Hindlimb muscle (tissue), 1 donor: ENCODE data around the gene ZC3H14. TPM values are rescaled to one million over a fixed set of nuclear protein-coding genes. Genes with fewer than 3 reads are reported as not detected.

Experiments
- polyA plus RNA-seq: library from polyadenylated mRNA; unstranded; fragments of 120-200 nt; gene quantifications from one replicate; pipeline ENCODE4 v1.2.1, GENCODE V29; 2013; ENCODE audit not compliant: insufficient read length

Gene ZC3H14
- polyA plus RNA-seq, 1 donor, result 36.6 TPM

Other genes starting within 250 kb of the ZC3H14 start
- gene KCNK10, start 239.8 kb upstream of the ZC3H14 start, polyA plus RNA-seq, result 0.04 TPM
- gene SPATA7, start 177.4 kb upstream of the ZC3H14 start, polyA plus RNA-seq, result 13.7 TPM
- 66.5 TPM for gene PTPN21, start 8.0 kb upstream of the ZC3H14 start, polyA plus RNA-seq
- gene EML5, start 229.9 kb downstream of the ZC3H14 start, polyA plus RNA-seq, result 0.59 TPM